Thymus (tissue), 11 donors: Measurements from ENCODE around the gene TAF1B. TPM values are rescaled to one million over a fixed set of nuclear protein-coding genes. Genes with fewer than 3 reads are reported as not detected.

Experiments
- DNase-seq, 9 donors: peaks; one replicate each; pipeline ENCODE4 v3.0.0-alpha.2; 2013; ENCODE audit warnings: low spot score in 9 of 9, low read depth in 6 of 9, missing footprints in 1 of 9
- H3K27ac ChIP-seq, 2 donors: one replicate each; pipeline ENCODE4 v1.5.1; 2013; ENCODE audit warnings: control low read depth in 1 of 2, low read depth in 1 of 2, low read length in 1 of 2, mild to moderate bottlenecking in 1 of 2, moderate library complexity in 1 of 2
- H3K27me3 ChIP-seq, 2 donors: one replicate each; pipeline ENCODE4 v1.5.1; 2013; ENCODE audit warnings: low read length in 1 of 2; ENCODE audit not compliant: control insufficient read depth in 2 of 2, insufficient read depth in 1 of 2
- H3K36me3 ChIP-seq, 2 donors: one replicate each; pipeline ENCODE4 v1.5.1; 2013; ENCODE audit warnings: low read length in 1 of 2, mild to moderate bottlenecking in 1 of 2, moderate library complexity in 1 of 2; ENCODE audit not compliant: control insufficient read depth in 2 of 2, insufficient read depth in 2 of 2
- H3K4me1 ChIP-seq, 2 donors: one replicate each; pipeline ENCODE4 v1.5.1; 2013; ENCODE audit warnings: low read length in 2 of 2; ENCODE audit not compliant: control insufficient read depth in 2 of 2, insufficient read depth in 2 of 2
- H3K4me3 ChIP-seq, 2 donors: one replicate each; pipeline ENCODE4 v1.5.1; 2013; ENCODE audit warnings: low read length in 2 of 2, control low read depth in 1 of 2, mild to moderate bottlenecking in 1 of 2
- H3K9me3 ChIP-seq, 2 donors: one replicate each; pipeline ENCODE4 v1.5.1; 2013; ENCODE audit warnings: low read length in 1 of 2, mild to moderate bottlenecking in 1 of 2; ENCODE audit not compliant: control insufficient read depth in 2 of 2, insufficient read depth in 1 of 2
- WGBS: extraction: QIAGEN DNeasy Blood & Tissue Kit; methylation state at CpG from one replicate; pipeline ENCODE4 v1.1.7; 2013; 5-methylcytosine and 5-hydroxymethylcytosine counted together
- polyA plus RNA-seq: library from polyadenylated mRNA; stranded (reverse); fragments of 200-250 nt; gene quantifications from one replicate; pipeline ENCODE4 v1.2.3, GENCODE V29; 2013
- total RNA-seq: library from RNA; stranded (reverse); fragments of 120-200 nt; gene quantifications from one replicate; pipeline ENCODE4 v1.2.4, GENCODE V29; 2013
- donor health status: healthy.

Gene TAF1B
- total and polyA plus RNA-seq, 2 donors, result 9.4 to 17.3 TPM

DNA sequence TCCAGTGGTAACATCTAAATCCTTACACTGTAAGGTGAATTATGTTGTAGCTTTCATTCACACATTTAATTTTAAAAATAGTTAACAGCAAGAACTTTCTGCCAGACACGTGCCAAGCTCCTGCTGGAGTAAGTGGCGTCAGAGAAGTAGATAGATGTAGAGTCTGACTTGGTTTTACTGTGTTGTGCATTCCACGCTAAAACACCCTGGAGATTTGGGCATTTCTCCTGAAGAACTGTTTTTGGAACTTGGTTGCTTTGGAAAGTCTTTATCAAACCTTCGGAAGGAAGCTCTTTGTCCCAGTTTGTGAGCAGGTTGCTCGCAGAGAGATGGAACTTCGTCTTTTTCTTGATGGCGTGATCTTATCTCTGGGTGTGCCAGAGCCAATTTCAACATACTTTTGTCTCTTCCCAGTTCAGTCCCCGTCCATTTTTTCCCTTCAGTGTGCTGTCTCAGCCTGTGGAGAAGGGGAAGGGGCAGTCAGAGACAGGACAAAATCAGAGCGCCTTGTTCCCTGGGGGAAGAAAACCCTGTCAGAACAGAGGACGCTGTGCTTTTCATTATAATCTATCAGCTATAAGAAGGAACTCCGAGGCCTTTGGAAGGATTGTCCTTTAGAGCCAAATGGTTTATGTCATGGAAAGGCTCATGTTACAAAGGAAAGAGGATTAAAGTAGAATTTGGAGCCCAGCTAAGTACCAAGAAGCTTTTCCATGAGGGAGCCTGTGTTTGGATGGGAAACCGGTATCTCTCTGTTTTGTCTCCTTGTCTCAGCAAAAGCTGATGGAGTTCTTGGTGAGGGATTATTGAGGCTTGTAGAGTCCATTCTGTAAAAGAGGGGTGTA, 127.1 kb downstream of the TAF1B start:
- DNase-seq, result no peak
- Histone ChIP-seq H3K4me3 (no peak overlapping the region), H3K4me1 (peaks cover 0 to 26% of the 10 kb centered on the region in 2 donors), H3K27me3 (no peaks in the 10 kb centered on the region), H3K9me3 (no peaks in the 10 kb centered on the region), H3K27ac (no peak overlapping the region), H3K36me3 (no peaks in the 10 kb centered on the region)
- WGBS, result 97% methylated on average over 12 of the region's 12 CpGs

DNA sequence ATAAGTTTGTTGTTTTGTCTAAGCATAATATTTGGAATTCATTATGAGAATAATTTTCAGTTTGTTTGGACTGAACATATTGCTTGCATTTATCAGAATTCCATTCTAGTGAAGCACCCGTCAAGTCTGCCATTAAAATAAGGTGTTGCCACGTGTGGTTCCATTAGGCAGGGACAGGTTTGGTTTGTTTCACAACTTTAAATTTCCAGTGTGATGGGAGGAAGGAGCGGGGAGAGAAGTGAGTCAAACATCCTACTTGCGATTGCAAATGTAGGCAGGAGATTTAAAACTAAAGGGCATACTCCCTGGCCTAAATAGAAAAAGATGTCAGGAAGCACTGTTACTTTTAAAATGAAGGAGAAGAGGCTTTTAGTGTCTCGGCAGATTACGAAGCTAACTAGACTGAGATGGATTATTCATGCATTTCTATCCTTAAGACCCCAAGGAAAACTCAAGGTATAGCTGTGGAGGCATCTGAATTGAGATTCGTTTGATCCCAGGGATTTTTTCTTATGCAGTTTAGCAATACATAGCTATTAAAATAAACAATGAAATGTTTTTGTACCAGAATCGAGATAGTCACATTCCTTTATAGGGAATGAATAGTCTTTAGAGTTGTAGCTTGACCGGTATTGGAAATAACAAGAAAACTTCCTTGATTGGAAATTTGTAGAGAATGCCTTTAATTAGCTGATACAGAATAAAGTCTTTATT, 128.0 kb downstream of the TAF1B start:
- Histone ChIP-seq H3K4me3 (no peak overlapping the region), H3K27me3 (no peaks in the 10 kb centered on the region), H3K9me3 (no peaks in the 10 kb centered on the region), H3K4me1 (peaks cover 0 to 25% of the 10 kb centered on the region in 2 donors), H3K36me3 (no peaks in the 10 kb centered on the region), H3K27ac (no peak overlapping the region)
- 97% methylated on average over 9 of the region's 9 CpGs for WGBS
- no peak for DNase-seq

DNA sequence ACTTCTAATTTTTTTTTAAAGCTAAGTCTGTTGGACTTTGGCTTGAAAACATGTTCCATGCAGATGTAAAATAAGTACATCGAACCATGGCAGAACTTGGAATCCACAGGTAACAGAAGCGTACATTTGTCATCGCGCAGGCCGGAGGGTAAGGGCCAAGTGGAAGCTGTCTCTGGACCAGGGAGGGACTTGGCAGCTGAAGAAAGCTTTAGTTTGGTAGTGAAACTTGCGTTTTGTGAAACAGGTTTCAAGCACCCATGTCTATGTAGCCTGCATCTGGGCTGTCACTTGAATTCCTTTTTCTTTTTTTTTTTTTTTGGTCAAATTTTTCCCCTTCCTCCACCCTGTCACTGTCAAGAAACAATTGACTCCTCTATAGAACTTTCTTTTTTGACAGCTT, 128.6 kb downstream of the TAF1B start:
- no peak for DNase-seq
- 95% methylated on average over 6 of the region's 6 CpGs for WGBS
- no peaks in the 10 kb centered on the region for H3K9me3 ChIP-seq
- no peaks in the 10 kb centered on the region for H3K36me3 ChIP-seq
- peaks cover 0 to 21% of the 10 kb centered on the region in 2 donors for H3K4me1 ChIP-seq
- no peak overlapping the region for H3K4me3 ChIP-seq
- no peak overlapping the region for H3K27ac ChIP-seq
- H3K27me3 ChIP-seq, result no peaks in the 10 kb centered on the region

DNA sequence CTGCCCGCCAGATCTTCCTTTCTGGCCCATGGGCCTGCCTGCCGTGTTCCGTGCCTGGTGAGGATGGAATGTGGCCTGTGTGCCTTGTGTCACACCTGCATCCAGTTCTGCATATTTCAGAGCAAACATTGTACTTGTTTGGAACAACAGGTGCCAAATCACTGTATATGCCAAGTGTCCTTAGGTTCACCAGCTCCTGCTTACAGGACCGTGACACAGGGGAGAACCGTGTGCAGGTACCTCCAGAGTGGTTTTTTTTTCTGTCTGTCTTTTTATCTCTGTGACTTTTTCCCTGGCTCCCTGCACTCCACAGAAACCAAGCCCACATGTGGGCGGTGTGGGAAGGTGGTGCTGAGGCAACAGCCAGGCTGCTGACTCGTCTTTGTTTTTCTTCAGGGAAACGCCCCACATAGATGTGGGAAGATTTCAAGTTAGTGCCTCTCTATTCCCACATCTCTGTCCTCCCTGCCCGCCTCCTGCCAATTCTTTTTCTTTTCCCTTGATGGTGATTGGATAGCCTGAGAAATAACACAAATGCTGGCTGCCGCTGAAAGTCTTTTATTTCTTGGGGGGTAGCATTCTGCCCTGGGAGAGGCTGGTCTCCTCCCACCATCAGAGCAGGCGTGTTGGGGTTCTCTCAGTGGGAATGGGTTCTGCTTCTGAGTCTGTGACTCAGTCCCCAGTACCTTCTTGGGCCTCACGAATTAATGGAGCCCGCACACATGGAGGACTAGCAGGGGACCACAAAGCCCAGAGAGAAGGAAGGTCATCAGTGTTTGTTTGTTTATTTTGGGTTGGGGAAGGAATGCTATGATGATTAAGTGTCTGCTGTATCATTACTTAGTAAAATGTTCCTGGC, 129.6 kb downstream of the TAF1B start:
- H3K4me3 ChIP-seq, result no peak overlapping the region

DNA sequence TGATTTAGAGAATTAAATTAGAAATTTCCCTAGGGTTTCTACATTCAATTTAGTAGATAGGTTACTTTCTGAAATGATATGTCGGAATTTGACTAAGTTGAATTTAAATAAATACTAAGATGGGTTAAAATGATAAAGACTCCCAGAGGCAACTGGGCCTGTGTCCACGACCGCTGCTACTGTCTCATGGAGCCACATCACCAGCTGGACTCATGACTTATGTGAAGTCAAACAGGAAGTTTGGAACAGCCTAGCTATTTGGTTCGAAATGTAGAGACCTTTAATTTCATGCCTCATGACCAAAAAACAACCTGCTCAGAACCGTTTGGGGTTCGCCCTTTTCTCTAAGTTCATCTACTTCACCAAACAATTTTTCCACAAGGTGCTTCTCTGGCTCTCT, 130.4 kb downstream of the TAF1B start:
- Histone ChIP-seq H3K4me3 (no peak overlapping the region), H3K27ac (no peak overlapping the region), H3K9me3 (no peaks in the 10 kb centered on the region), H3K36me3 (no peaks in the 10 kb centered on the region), H3K4me1 (peaks cover 0 to 12% of the 10 kb centered on the region in 2 donors), H3K27me3 (no peaks in the 10 kb centered on the region)
- 92% methylated on average over 6 of the region's 6 CpGs for WGBS
- DNase-seq, result no peak

More for the DNA sequence above, 129.6 kb downstream of the TAF1B start:
- no peak for DNase-seq
- H3K27ac ChIP-seq, result no peak overlapping the region
- H3K27me3 ChIP-seq, result no peaks in the 10 kb centered on the region
- no peaks in the 10 kb centered on the region for H3K9me3 ChIP-seq
- WGBS, result 92% methylated on average over 13 of the region's 13 CpGs
- no peaks in the 10 kb centered on the region for H3K36me3 ChIP-seq
- H3K4me1 ChIP-seq, result peaks cover 0 to 15% of the 10 kb centered on the region in 2 donors

DNA sequence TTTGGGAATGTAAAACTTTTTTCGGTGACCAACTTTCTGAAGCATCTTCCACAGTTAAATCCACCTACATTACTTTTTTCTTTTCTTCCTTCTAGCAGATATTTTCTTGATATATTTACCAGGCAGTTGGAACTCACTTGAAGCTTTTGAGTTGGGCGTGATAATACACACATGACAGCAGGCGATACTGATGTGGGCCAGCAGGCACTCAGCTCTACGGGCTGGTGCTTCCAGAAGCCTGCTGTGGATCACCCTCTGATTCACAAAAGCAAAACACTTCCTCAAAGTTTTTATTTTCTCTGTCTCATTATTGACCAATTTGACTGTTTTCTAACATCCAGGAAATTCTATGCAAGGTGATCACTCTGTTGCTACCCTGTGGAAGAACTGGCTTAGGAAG, 131.1 kb downstream of the TAF1B start:
- no peak overlapping the region for H3K27ac ChIP-seq
- no peak overlapping the region for H3K4me3 ChIP-seq
- no peak for DNase-seq
- no peaks in the 10 kb centered on the region for H3K36me3 ChIP-seq
- no peaks in the 10 kb centered on the region for H3K27me3 ChIP-seq
- H3K4me1 ChIP-seq, result peaks cover 0 to 7% of the 10 kb centered on the region in 2 donors
- WGBS, result 98% methylated on average over 4 of the region's 4 CpGs
- no peaks in the 10 kb centered on the region for H3K9me3 ChIP-seq

DNA sequence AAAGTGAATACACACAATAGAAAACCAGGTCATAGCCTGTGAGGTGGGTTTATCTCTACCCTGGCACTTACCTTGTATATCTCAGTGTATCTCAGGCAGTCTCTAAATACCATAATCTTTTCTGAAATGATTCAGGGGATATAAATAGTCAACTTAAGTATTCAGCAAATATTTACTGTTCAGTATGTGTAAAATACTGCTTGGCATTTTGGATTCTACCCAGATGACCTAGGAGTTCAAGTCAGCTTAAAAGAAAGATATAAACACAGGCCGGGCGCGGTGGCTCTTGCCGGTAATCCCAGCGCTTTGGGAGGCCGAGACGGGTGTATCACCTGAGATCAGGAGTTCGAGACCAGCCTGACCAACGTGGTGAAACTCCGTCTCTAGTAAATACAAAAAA, 132.1 kb downstream of the TAF1B start:
- Histone ChIP-seq H3K9me3 (no peaks in the 10 kb centered on the region), H3K27me3 (no peaks in the 10 kb centered on the region), H3K36me3 (no peaks in the 10 kb centered on the region), H3K4me1 (peaks cover 0 to 7% of the 10 kb centered on the region in 2 donors), H3K4me3 (no peak overlapping the region), H3K27ac (no peak overlapping the region)
- DNase-seq, result no peak
- WGBS, result 99% methylated on average over 10 of the region's 10 CpGs

DNA sequence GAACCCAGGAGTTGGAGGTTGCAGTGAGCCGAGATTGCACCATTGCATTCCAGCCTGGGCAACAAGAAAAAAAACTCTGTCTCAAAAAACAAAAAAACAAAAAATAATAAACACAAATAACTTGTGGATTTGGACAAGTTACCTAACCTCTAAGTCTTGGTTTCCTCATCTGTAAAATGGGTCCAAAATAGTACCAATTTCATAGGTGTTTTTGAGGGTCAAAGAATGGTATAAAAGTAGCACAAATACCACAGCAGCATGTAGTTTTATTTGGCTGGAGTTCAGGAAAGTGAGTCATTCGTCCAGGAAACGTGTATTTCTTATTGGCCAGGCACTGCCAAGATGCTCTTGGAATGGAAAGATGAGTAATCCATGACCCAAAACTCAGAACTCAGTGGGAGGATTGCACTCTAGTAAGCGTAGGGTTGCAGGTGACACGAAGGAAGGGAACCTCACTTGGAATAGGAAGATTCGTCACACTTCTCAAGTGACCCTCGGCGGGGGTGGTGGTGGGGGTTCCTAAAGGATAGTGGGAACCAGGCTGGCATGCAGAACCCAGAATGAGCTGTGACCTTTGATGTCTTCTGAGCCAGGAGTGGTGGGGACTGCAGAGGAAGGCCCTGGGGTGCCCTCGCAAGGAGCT, 132.7 kb downstream of the TAF1B start:
- Histone ChIP-seq H3K4me1 (peaks cover 0 to 7% of the 10 kb centered on the region in 2 donors), H3K4me3 (no peak overlapping the region), H3K9me3 (no peaks in the 10 kb centered on the region), H3K36me3 (no peaks in the 10 kb centered on the region), H3K27me3 (no peaks in the 10 kb centered on the region), H3K27ac (no peak overlapping the region)
- no peak for DNase-seq
- WGBS, result 94% methylated on average over 9 of the region's 9 CpGs
